Testis (tissue), 2 donors: ENCODE data around the gene TIMM8B.

ENCODE experiments used
- POLR2A ChIP-seq: fragments of 450-650 bp; IDR thresholded peaks from one replicate; pipeline ENCODE4 v1.6.1; 2017; ENCODE audit warnings: antibody characterized with exemption, mild to moderate bottlenecking, moderate library complexity
- TF ChIP-seq, protein P1 (sequence below), 3 experiments: fragments of 450-650 bp in 2 of 3; fragments of 200-600 bp in 1 of 3; sonication (generic) in 1 of 3; IDR thresholded peaks; one replicate each; pipeline ENCODE4 v1.5.1; 2016 to 2019; ENCODE audit warnings: antibody characterized with exemption in 3 of 3, mild to moderate bottlenecking in 2 of 3, moderate library complexity in 1 of 3

DNA sequence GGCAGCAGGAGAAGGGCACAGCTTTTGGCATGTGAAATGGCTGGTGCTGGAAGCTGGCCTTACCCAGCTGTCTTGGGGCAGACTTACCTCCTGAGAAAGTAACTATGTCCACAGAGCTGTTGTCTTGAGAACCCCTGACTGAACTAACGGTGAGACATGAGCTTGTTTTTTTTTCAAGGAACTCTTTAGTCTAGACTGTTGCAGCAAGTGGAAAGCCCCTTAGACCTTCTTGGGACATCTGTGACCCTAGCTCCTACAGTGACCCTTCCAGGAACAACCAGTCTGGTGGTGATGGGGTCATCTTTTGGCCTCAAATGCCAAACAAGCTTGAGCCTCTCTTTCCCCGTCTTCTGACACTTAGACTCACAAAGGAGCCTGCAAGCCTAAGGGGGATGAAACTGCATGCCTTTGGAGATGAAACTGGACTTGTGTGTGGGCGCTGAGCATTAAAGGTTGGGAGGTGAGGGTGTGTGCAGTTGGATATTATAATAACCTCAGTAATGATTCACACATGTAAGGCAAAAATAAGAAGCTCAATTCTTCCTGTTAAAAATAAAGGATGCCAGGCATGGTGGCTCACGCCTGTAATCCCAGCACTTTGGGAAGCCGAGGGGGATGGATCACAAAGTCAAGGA is 35.5 kb upstream of the TIMM8B start:
- TF ChIP-seq POLR2A: no peak
- TF ChIP-seq, protein P1, sequence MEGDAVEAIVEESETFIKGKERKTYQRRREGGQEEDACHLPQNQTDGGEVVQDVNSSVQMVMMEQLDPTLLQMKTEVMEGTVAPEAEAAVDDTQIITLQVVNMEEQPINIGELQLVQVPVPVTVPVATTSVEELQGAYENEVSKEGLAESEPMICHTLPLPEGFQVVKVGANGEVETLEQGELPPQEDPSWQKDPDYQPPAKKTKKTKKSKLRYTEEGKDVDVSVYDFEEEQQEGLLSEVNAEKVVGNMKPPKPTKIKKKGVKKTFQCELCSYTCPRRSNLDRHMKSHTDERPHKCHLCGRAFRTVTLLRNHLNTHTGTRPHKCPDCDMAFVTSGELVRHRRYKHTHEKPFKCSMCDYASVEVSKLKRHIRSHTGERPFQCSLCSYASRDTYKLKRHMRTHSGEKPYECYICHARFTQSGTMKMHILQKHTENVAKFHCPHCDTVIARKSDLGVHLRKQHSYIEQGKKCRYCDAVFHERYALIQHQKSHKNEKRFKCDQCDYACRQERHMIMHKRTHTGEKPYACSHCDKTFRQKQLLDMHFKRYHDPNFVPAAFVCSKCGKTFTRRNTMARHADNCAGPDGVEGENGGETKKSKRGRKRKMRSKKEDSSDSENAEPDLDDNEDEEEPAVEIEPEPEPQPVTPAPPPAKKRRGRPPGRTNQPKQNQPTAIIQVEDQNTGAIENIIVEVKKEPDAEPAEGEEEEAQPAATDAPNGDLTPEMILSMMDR (IDR thresholded peaks at IDR 0.05): no peak
